ENCODE data around the gene CTSD. TPM values are rescaled to one million over a fixed set of nuclear protein-coding genes. Genes with fewer than 3 reads are reported as not detected.

Gene CTSD
- total RNA-seq, 1 donor from 2014 or later, result 940 TPM

Other genes starting within 250 kb of the CTSD start
- gene DUSP8, start 191.7 kb downstream of the CTSD start, total RNA-seq, result 14.8 TPM
- not detected for gene KRTAP5-1, start 178.6 kb downstream of the CTSD start, total RNA-seq
- not detected for gene KRTAP5-2, start 165.6 kb downstream of the CTSD start, total RNA-seq
- gene KRTAP5-3, start 155.5 kb downstream of the CTSD start, total RNA-seq, result not detected
- gene KRTAP5-4, start 141.8 kb downstream of the CTSD start, total RNA-seq, result not detected
- gene KRTAP5-5, start 134.2 kb downstream of the CTSD start, total RNA-seq, result not detected
- not detected for gene KRTAP5-6, start 66.7 kb downstream of the CTSD start, total RNA-seq
- 1.5 TPM for gene IFITM10, start 13.3 kb downstream of the CTSD start, total RNA-seq
- gene SYT8, start 71.1 kb upstream of the CTSD start, total RNA-seq, result not detected
- 0.64 TPM for gene TNNI2, start 75.1 kb upstream of the CTSD start, total RNA-seq
- 46.4 TPM for gene LSP1, start 89.2 kb upstream of the CTSD start, total RNA-seq
- gene PRR33, start 128.0 kb upstream of the CTSD start, total RNA-seq, result not detected
- gene TNNT3, start 155.8 kb upstream of the CTSD start, total RNA-seq, result 22.9 TPM
- gene MRPL23, start 183.4 kb upstream of the CTSD start, total RNA-seq, result 26.0 TPM
- 292 TPM for gene H19, start 233.9 kb upstream of the CTSD start, total RNA-seq